ENCODE data around the gene RNASE7.
"Not testable (repeated sequence)": the region's sequence is repeated elsewhere in the genome, so short reads cannot be mapped to it uniquely, and the experiment has no call there.

GRCh38 chr14:21009721-21010120 is 32.4 kb upstream of the RNASE7 start:
- TF ChIP-seq EZH2 (IDR thresholded peaks at IDR 0.05; ENCODE audit: borderline replicate concordance, low read length): not testable (repeated sequence)
- TF ChIP-seq, protein P1, sequence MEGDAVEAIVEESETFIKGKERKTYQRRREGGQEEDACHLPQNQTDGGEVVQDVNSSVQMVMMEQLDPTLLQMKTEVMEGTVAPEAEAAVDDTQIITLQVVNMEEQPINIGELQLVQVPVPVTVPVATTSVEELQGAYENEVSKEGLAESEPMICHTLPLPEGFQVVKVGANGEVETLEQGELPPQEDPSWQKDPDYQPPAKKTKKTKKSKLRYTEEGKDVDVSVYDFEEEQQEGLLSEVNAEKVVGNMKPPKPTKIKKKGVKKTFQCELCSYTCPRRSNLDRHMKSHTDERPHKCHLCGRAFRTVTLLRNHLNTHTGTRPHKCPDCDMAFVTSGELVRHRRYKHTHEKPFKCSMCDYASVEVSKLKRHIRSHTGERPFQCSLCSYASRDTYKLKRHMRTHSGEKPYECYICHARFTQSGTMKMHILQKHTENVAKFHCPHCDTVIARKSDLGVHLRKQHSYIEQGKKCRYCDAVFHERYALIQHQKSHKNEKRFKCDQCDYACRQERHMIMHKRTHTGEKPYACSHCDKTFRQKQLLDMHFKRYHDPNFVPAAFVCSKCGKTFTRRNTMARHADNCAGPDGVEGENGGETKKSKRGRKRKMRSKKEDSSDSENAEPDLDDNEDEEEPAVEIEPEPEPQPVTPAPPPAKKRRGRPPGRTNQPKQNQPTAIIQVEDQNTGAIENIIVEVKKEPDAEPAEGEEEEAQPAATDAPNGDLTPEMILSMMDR (conservative IDR thresholded peaks at IDR 0.05 in 1 of 2, IDR thresholded peaks at IDR 0.05 in 1 of 2; ENCODE audit: extremely low read depth in 1 of 2, insufficient read depth in 1 of 2, low read depth in 1 of 2, low read length in 2 of 2): not testable (repeated sequence)
